Measurements from ENCODE around the gene ATF6.

The ATF6 gene

DNA sequence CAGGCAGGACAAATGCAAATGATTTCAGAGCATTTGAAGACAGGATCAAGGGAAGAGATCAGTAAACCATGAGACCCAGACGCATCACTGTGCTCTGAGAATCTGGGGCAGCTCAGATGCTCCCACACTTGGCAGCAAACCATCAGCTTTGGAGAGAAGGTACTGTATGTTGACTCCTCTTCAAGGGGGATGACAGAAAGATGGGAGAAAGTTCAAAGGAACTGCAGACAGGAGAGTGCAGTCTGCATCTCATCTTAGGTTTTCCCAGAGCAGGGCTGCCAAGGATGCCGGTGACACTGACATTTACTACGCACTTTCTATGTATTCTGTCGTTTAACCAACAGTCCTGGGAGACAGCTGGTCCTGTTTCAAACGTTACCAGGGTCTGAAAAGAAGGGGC is 221.8 kb downstream of the ATF6 start:
- TF ChIP-seq LEF1 (IDR thresholded peaks at IDR 0.05; ENCODE audit: borderline replicate concordance) (no peak), CTBP1 (IDR thresholded peaks at IDR 0.05; ENCODE audit: borderline replicate concordance) (no peak), ELF4 (IDR thresholded peaks at IDR 0.05) (no peak), L3MBTL2 (conservative IDR thresholded peaks at IDR 0.05) (no peak), FOXM1 (IDR thresholded peaks at IDR 0.05; ENCODE audit: borderline replicate concordance) (no peak), SP1 (IDR thresholded peaks at IDR 0.05) (no peak), ARNT (IDR thresholded peaks at IDR 0.05) (no peak), BHLHE40 (IDR thresholded peaks at IDR 0.05; ENCODE audit: borderline replicate concordance) (no peak), HDGF (IDR thresholded peaks at IDR 0.05; ENCODE audit: borderline replicate concordance) (no peak), TARDBP (IDR thresholded peaks at IDR 0.05) (no peak), NFRKB (IDR thresholded peaks at IDR 0.05) (no peak), ZNF384 (IDR thresholded peaks at IDR 0.05) (no peak), SUZ12 (IDR thresholded peaks at IDR 0.05) (no peak), FOXA1 (IDR thresholded peaks at IDR 0.05) (no peak), FOXK2 (IDR thresholded peaks at IDR 0.05) (no peak)
- TF ChIP-seq, protein P1, sequence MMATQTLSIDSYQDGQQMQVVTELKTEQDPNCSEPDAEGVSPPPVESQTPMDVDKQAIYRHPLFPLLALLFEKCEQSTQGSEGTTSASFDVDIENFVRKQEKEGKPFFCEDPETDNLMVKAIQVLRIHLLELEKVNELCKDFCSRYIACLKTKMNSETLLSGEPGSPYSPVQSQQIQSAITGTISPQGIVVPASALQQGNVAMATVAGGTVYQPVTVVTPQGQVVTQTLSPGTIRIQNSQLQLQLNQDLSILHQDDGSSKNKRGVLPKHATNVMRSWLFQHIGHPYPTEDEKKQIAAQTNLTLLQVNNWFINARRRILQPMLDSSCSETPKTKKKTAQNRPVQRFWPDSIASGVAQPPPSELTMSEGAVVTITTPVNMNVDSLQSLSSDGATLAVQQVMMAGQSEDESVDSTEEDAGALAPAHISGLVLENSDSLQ (IDR thresholded peaks at IDR 0.05) = no peak
- POLR2A ChIA-PET = no interaction called here
- no peak for DNase-seq (ENCODE audit: extremely low spot score)
- CTCF ChIA-PET = no interaction called here

DNA sequence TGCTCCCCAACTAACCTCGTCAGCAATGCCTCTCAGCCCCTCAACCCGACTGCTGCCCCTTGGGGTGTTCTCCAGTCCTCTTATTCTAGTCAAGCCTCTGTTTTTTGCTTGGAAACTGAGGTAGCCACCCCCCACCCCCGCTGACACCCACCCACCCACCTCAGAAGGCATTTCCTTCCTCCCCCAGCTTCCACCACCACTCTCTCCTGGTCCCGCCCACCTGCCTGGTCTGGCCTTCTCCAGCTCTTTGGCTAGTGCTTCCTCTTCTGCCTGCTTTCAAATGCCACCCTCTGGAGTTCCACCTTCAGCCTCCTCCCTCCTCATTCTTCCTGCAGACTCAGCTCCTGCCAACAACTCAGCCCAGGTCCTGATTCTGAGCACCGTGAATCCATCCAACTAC is 222.3 kb downstream of the ATF6 start:
- no peak for DNase-seq (ENCODE audit: extremely low spot score)
- POLR2A ChIA-PET = no interaction called here
- TF ChIP-seq BHLHE40 (IDR thresholded peaks at IDR 0.05; ENCODE audit: borderline replicate concordance) (no peak), LEF1 (IDR thresholded peaks at IDR 0.05; ENCODE audit: borderline replicate concordance) (no peak), FOXA1 (IDR thresholded peaks at IDR 0.05) (no peak), TARDBP (IDR thresholded peaks at IDR 0.05) (no peak), ZNF384 (IDR thresholded peaks at IDR 0.05) (no peak), L3MBTL2 (conservative IDR thresholded peaks at IDR 0.05) (no peak), SUZ12 (IDR thresholded peaks at IDR 0.05) (no peak), FOXM1 (IDR thresholded peaks at IDR 0.05; ENCODE audit: borderline replicate concordance) (no peak), ELF4 (IDR thresholded peaks at IDR 0.05) (no peak)
- TF ChIP-seq, protein P1 (IDR thresholded peaks at IDR 0.05) = no peak
- CTCF ChIA-PET = no interaction called here

DNA sequence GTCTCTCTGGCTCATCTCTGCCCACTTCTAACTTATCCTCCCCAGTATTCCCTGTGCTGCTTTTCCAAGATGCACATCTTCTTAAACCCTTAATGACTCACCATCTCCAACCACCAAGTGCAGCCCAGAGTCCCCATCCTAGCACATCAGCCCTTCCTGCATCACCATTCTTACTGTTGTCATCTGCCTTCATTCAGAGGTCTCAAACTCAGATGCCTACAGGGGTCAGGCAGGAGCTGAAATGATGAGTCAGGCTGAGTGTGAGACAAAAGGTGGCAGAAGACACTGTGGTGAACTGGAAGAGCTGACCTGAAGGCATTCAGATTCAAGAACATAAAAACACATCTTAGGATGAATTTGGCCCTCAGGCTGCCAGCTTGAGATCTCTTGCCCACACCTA is 223.0 kb downstream of the ATF6 start:
- no peak for DNase-seq (ENCODE audit: extremely low spot score)
- CTCF ChIA-PET = no interaction called here
- no peak for TF ChIP-seq SUZ12 (IDR thresholded peaks at IDR 0.05)
- no peak for TF ChIP-seq L3MBTL2 (conservative IDR thresholded peaks at IDR 0.05)
- no peak for TF ChIP-seq FOXM1 (IDR thresholded peaks at IDR 0.05; ENCODE audit: borderline replicate concordance)
- no peak for TF ChIP-seq ZNF384 (IDR thresholded peaks at IDR 0.05)
- TF ChIP-seq, protein P1 (IDR thresholded peaks at IDR 0.05) = no peak
- no peak for TF ChIP-seq CTBP1 (IDR thresholded peaks at IDR 0.05; ENCODE audit: borderline replicate concordance)
- TF ChIP-seq ELF4 (IDR thresholded peaks at IDR 0.05) = no peak
- TF ChIP-seq FOXA1 (IDR thresholded peaks at IDR 0.05) = no peak
- TF ChIP-seq SP1 (IDR thresholded peaks at IDR 0.05) = no peak
- TF ChIP-seq ARNT (IDR thresholded peaks at IDR 0.05) = no peak
- TF ChIP-seq HDGF (IDR thresholded peaks at IDR 0.05; ENCODE audit: borderline replicate concordance) = no peak
- TF ChIP-seq TARDBP (IDR thresholded peaks at IDR 0.05) = no peak
- no peak for TF ChIP-seq BHLHE40 (IDR thresholded peaks at IDR 0.05; ENCODE audit: borderline replicate concordance)
- no peak for TF ChIP-seq FOXK2 (IDR thresholded peaks at IDR 0.05)
- no peak for TF ChIP-seq LEF1 (IDR thresholded peaks at IDR 0.05; ENCODE audit: borderline replicate concordance)
- no peak for TF ChIP-seq NFRKB (IDR thresholded peaks at IDR 0.05)
- POLR2A ChIA-PET = no interaction called here

DNA sequence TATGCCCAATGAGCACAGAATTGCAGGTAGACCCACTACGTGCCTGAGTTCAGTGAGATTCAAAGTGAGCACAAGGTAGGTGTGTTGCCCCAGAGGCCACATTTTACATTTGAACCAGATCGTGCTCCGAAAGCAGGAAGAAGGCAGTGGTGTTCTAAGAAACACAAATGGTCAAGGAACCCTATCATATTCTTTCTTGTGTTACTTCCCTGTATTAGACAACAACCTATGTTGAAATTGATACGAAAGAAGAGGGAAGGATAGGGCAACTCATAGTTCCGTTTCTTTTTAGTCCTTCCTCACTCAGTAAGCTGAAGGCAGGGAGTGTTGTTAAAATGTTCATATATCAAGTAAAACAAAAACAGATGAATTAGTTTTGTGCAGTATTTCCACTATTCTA is 223.7 kb downstream of the ATF6 start:
- no peak for DNase-seq (ENCODE audit: extremely low spot score)
- ChIA-PET CTCF (no interaction called here), POLR2A (no interaction called here)
- TF ChIP-seq ELF4 (IDR thresholded peaks at IDR 0.05) = no peak
- no peak for TF ChIP-seq FOXA1 (IDR thresholded peaks at IDR 0.05)
- no peak for TF ChIP-seq BHLHE40 (IDR thresholded peaks at IDR 0.05; ENCODE audit: borderline replicate concordance)
- no peak for TF ChIP-seq SUZ12 (IDR thresholded peaks at IDR 0.05)
- TF ChIP-seq SP1 (IDR thresholded peaks at IDR 0.05) = no peak

DNA sequence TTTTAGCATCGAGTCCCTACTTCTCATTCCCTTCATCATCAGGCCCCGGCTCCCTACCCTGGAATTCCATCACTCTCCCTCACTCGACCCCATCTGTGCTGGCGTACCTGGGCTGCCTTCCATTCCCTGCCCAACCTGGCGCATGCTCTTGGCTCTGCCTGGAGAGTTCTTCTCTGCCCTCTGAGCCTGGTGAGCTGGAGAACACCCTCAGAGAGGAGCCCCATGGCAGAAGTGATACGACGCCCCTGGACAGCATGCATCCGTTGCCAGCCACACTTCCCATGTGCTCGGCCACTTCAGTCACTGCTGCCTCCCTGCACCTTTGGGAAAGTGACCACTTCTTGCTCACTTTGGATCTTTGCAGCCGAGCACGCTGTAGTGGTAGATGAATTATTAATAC is 227.5 kb downstream of the ATF6 start:
- TF ChIP-seq BHLHE40 (IDR thresholded peaks at IDR 0.05; ENCODE audit: borderline replicate concordance) (no peak), TARDBP (IDR thresholded peaks at IDR 0.05) (no peak), NFRKB (IDR thresholded peaks at IDR 0.05) (no peak), ZNF384 (IDR thresholded peaks at IDR 0.05) (no peak), FOXK2 (IDR thresholded peaks at IDR 0.05) (no peak), CTBP1 (IDR thresholded peaks at IDR 0.05; ENCODE audit: borderline replicate concordance) (no peak), LEF1 (IDR thresholded peaks at IDR 0.05; ENCODE audit: borderline replicate concordance) (no peak)
- ChIA-PET CTCF (no interaction called here), POLR2A (no interaction called here)
- DNase-seq (ENCODE audit: extremely low spot score) = no peak

DNA sequence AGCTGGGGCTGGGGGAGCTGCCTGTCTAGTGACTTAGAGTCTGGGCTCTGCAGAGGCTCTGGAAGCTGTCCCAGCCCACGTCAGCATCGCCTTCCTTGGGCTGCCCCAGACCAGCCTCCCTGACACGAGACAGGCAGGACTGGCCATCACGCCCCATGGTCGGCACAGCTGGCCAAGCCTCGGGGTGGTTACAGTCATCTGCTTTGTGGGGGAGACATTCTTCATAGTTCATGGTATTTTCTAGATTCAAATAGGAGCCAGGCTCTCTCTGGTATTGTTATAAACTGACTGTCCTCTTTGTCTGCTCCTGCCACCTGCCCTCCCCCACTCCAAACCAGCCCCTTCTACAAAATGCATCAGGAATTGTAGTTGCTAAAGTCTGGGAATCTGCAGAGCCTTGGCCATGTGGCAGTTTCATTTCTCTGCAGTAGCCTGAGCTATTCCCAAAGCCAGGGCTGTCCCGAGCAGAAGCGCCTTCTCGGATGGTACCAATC is 228.1 kb downstream of the ATF6 start:
- no peak for DNase-seq (ENCODE audit: extremely low spot score)
- TF ChIP-seq TARDBP (IDR thresholded peaks at IDR 0.05) (no peak), L3MBTL2 (conservative IDR thresholded peaks at IDR 0.05) (no peak), SUZ12 (IDR thresholded peaks at IDR 0.05) (no peak), HDGF (IDR thresholded peaks at IDR 0.05; ENCODE audit: borderline replicate concordance) (no peak), ZNF384 (IDR thresholded peaks at IDR 0.05) (no peak), BHLHE40 (IDR thresholded peaks at IDR 0.05; ENCODE audit: borderline replicate concordance) (no peak), LEF1 (IDR thresholded peaks at IDR 0.05; ENCODE audit: borderline replicate concordance) (no peak), FOXK2 (IDR thresholded peaks at IDR 0.05) (no peak), FOXA1 (IDR thresholded peaks at IDR 0.05) (no peak)
- POLR2A ChIA-PET = no interaction called here
- CTCF ChIA-PET = no interaction called here

Measured in HEK293T (cell line).